ENCODE results near the gene PRR12. TPM values are rescaled to one million over a fixed set of nuclear protein-coding genes. Genes with fewer than 3 reads are reported as not detected.

PRR12 gene
- total and polyA plus RNA-seq, 9 of the 15 experiments (the other 6 are each of a cell fraction or from before 2014, with no cell fraction given) = 0.01 to 21.1 (median 0.98) TPM

DNA sequence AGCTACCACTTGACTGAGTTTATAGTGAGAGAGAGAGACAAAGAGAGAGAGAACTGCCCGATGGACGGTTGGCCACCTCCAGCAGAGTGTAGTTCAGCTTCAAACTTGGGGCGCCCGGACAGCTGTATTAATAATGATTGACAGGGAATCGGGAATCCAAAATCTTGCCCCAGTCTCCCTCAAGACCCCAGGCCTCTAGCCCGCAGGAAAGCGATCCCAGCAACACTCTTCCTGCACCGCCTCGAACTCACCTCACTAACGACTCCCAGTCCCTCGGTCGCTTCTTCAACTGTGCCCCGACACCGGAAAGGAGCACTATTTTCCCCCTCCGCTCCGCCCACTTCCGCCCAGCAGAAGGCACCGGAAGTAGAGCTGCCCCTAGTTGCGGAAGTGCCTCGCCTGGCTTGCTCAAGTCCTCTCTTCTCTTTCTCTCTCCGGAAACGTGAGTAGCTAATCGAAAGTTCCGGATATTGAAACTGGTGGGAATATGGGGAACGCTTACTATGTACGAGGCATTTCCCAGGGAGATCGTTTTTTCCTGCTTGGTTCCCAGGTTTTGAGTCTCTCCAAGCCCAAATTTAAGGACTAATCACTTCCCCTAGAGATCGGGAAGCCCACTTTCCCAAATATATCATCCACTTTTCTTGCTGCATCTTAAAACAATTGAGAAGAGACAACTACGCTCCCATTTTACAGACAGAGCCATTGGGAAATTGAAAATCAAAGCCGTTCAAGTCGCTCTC lies 10.5 kb upstream of the PRR12 start, which contains the start of gene NOSIP (continued):
- TF ChIP-seq, protein P1, sequence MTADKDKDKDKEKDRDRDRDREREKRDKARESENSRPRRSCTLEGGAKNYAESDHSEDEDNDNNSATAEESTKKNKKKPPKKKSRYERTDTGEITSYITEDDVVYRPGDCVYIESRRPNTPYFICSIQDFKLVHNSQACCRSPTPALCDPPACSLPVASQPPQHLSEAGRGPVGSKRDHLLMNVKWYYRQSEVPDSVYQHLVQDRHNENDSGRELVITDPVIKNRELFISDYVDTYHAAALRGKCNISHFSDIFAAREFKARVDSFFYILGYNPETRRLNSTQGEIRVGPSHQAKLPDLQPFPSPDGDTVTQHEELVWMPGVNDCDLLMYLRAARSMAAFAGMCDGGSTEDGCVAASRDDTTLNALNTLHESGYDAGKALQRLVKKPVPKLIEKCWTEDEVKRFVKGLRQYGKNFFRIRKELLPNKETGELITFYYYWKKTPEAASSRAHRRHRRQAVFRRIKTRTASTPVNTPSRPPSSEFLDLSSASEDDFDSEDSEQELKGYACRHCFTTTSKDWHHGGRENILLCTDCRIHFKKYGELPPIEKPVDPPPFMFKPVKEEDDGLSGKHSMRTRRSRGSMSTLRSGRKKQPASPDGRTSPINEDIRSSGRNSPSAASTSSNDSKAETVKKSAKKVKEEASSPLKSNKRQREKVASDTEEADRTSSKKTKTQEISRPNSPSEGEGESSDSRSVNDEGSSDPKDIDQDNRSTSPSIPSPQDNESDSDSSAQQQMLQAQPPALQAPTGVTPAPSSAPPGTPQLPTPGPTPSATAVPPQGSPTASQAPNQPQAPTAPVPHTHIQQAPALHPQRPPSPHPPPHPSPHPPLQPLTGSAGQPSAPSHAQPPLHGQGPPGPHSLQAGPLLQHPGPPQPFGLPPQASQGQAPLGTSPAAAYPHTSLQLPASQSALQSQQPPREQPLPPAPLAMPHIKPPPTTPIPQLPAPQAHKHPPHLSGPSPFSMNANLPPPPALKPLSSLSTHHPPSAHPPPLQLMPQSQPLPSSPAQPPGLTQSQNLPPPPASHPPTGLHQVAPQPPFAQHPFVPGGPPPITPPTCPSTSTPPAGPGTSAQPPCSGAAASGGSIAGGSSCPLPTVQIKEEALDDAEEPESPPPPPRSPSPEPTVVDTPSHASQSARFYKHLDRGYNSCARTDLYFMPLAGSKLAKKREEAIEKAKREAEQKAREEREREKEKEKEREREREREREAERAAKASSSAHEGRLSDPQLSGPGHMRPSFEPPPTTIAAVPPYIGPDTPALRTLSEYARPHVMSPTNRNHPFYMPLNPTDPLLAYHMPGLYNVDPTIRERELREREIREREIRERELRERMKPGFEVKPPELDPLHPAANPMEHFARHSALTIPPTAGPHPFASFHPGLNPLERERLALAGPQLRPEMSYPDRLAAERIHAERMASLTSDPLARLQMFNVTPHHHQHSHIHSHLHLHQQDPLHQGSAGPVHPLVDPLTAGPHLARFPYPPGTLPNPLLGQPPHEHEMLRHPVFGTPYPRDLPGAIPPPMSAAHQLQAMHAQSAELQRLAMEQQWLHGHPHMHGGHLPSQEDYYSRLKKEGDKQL (CRISPR knock-in tag; IDR thresholded peaks at IDR 0.05; ENCODE audit: borderline replicate concordance) = 0 out of 2 replicates have a peak, but pooled peaks have one; percentile 32
- TF ChIP-seq DPF2 (IDR thresholded peaks at IDR 0.05) = no peak
- TF ChIP-seq RBM39 (optimal IDR thresholded peaks at IDR 0.05; ENCODE audit: low read depth, low read length) = no peak
- TF ChIP-seq BCL6 (CRISPR knock-in tag; IDR thresholded peaks at IDR 0.05) = no peak
- no peak for TF ChIP-seq SRSF3 (IDR thresholded peaks at IDR 0.05; ENCODE audit: insufficient read depth, low read length)
- peak; percentile 70 to 82; a peak in 3 of 4 replicates for TF ChIP-seq TBL1XR1 (IDR thresholded peaks at IDR 0.05; ENCODE audit: low read length in 2 of 2)
- TF ChIP-seq, protein P2, sequence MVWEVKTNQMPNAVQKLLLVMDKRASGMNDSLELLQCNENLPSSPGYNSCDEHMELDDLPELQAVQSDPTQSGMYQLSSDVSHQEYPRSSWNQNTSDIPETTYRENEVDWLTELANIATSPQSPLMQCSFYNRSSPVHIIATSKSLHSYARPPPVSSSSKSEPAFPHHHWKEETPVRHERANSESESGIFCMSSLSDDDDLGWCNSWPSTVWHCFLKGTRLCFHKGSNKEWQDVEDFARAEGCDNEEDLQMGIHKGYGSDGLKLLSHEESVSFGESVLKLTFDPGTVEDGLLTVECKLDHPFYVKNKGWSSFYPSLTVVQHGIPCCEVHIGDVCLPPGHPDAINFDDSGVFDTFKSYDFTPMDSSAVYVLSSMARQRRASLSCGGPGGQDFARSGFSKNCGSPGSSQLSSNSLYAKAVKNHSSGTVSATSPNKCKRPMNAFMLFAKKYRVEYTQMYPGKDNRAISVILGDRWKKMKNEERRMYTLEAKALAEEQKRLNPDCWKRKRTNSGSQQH (CRISPR knock-in tag; IDR thresholded peaks at IDR 0.05) = 0 out of 2 replicates have a peak, but pooled peaks have one; percentile 80
- TF ChIP-seq TEAD1 (CRISPR knock-in tag; IDR thresholded peaks at IDR 0.05) = peak in 1 of 2 experiments; percentile 69; a peak in 1 of 4 replicates
- no peak for TF ChIP-seq ZNF717 (CRISPR knock-in tag; IDR thresholded peaks at IDR 0.05)
- TF ChIP-seq, protein P3, sequence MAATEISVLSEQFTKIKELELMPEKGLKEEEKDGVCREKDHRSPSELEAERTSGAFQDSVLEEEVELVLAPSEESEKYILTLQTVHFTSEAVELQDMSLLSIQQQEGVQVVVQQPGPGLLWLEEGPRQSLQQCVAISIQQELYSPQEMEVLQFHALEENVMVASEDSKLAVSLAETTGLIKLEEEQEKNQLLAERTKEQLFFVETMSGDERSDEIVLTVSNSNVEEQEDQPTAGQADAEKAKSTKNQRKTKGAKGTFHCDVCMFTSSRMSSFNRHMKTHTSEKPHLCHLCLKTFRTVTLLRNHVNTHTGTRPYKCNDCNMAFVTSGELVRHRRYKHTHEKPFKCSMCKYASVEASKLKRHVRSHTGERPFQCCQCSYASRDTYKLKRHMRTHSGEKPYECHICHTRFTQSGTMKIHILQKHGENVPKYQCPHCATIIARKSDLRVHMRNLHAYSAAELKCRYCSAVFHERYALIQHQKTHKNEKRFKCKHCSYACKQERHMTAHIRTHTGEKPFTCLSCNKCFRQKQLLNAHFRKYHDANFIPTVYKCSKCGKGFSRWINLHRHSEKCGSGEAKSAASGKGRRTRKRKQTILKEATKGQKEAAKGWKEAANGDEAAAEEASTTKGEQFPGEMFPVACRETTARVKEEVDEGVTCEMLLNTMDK (IDR thresholded peaks at IDR 0.05; ENCODE audit: borderline replicate concordance, insufficient read depth, low read depth, low read length, poor library complexity, severe bottlenecking) = no peak
- TF ChIP-seq, protein P4, sequence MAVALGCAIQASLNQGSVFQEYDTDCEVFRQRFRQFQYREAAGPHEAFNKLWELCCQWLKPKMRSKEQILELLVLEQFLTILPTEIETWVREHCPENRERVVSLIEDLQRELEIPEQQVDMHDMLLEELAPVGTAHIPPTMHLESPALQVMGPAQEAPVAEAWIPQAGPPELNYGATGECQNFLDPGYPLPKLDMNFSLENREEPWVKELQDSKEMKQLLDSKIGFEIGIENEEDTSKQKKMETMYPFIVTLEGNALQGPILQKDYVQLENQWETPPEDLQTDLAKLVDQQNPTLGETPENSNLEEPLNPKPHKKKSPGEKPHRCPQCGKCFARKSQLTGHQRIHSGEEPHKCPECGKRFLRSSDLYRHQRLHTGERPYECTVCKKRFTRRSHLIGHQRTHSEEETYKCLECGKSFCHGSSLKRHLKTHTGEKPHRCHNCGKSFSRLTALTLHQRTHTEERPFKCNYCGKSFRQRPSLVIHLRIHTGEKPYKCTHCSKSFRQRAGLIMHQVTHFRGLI (CRISPR knock-in tag; IDR thresholded peaks at IDR 0.05) = no peak
- TF ChIP-seq TFAM (CRISPR knock-in tag; conservative IDR thresholded peaks at IDR 0.05) = no peak
- TF ChIP-seq ZNF12 (CRISPR knock-in tag; IDR thresholded peaks at IDR 0.05) = peak; percentile 28; the same call in 1 of the 2 replicates
- TF ChIP-seq RUNX1 (IDR thresholded peaks at IDR 0.05; ENCODE audit: low read depth) = no peak
- TF ChIP-seq ZNF224 (CRISPR knock-in tag; IDR thresholded peaks at IDR 0.05) = no peak
- TF ChIP-seq MCM3 (IDR thresholded peaks at IDR 0.05) = no peak
- peak; percentile 56; the same call in 1 of the 2 replicates for TF ChIP-seq MXI1 (IDR thresholded peaks at IDR 0.05; ENCODE audit: low read depth, low read length)
- no peak for TF ChIP-seq ZNF274 (IDR thresholded peaks at IDR 0.05; ENCODE audit: borderline replicate concordance, low read depth, low read length)

Measured in K562 (cell line).